Keratinocyte (primary cell): ENCODE results near the gene PCP2. TPM values are rescaled to one million over a fixed set of nuclear protein-coding genes. Genes with fewer than 3 reads are reported as not detected.

Experiments
- DNase-seq: peaks from one replicate; pipeline ENCODE4 v3.0.0-alpha.2; 2011; ENCODE audit warnings: low read depth, missing footprints, low spot score
- FAIRE-seq: peaks from 2 replicates; lab custom pipeline; 2011; peaks lifted over from hg19 to GRCh38; lab: Jason Lieb, UNC
- H2AFZ ChIP-seq: 2 replicates; pipeline ENCODE4 v1.6.0; 2012; ENCODE audit warnings: low read length, control low read depth, inconsistent platforms; ENCODE audit not compliant: control insufficient read depth
- H3K27ac ChIP-seq: 2 replicates; pipeline ENCODE4 v1.5.1; 2011; ENCODE audit warnings: low read length; ENCODE audit not compliant: control insufficient read depth, insufficient read depth
- H3K27me3 ChIP-seq: 3 replicates; pipeline ENCODE4 v1.6.0; 2011; ENCODE audit warnings: low read length; ENCODE audit not compliant: control insufficient read depth, insufficient read depth; ENCODE audit errors: extremely low read depth
- H3K36me3 ChIP-seq, 2 experiments: 2 replicates in 1 of 2; 3 replicates in 1 of 2; pipeline ENCODE4 v1.5.1; 2011; ENCODE audit warnings: low read length in 2 of 2, mild to moderate bottlenecking in 1 of 2; ENCODE audit not compliant: control insufficient read depth in 2 of 2, insufficient read depth in 2 of 2; ENCODE audit errors: extremely low read depth in 1 of 2
- H3K4me1 ChIP-seq: 3 replicates; pipeline ENCODE4 v1.5.1; 2011; ENCODE audit warnings: low read length; ENCODE audit not compliant: control insufficient read depth, insufficient read depth; ENCODE audit errors: extremely low read depth
- H3K4me2 ChIP-seq: 3 replicates; pipeline ENCODE4 v1.6.0; 2011; ENCODE audit warnings: low read depth, low read length; ENCODE audit not compliant: control insufficient read depth, insufficient read depth; ENCODE audit errors: extremely low read depth
- H3K4me3 ChIP-seq, 3 experiments: fragments of 200-600 bp in 1 of 3; sonication (generic) in 1 of 3; 2 replicates in 2 of 3; 3 replicates in 1 of 3; pipeline ENCODE4 v1.5.1; 2011 to 2016; ENCODE audit warnings: low read length in 3 of 3, mild to moderate bottlenecking in 3 of 3, control low read depth in 2 of 3, inconsistent platforms in 1 of 3, low read depth in 1 of 3, mixed read lengths in 1 of 3, mixed run types in 1 of 3, moderate library complexity in 1 of 3; ENCODE audit not compliant: control insufficient read depth in 2 of 3, insufficient read depth in 2 of 3; ENCODE audit errors: extremely low read depth in 1 of 3
- H3K79me2 ChIP-seq: 2 replicates; pipeline ENCODE4 v1.6.0; 2012; ENCODE audit warnings: low read length; ENCODE audit not compliant: control insufficient read depth, insufficient read depth
- H3K9ac ChIP-seq: 3 replicates; pipeline ENCODE4 v1.6.0; 2011; ENCODE audit warnings: low read length; ENCODE audit not compliant: control insufficient read depth, insufficient read depth; ENCODE audit errors: extremely low read depth
- H3K9me1 ChIP-seq: 3 replicates; pipeline ENCODE4 v1.6.0; 2011; ENCODE audit warnings: low read length; ENCODE audit not compliant: control insufficient read depth, insufficient read depth; ENCODE audit errors: extremely low read depth
- H3K9me3 ChIP-seq: 2 replicates; pipeline ENCODE4 v1.5.1; 2012; ENCODE audit warnings: low read depth, low read length; ENCODE audit not compliant: control insufficient read depth
- H4K20me1 ChIP-seq: 3 replicates; pipeline ENCODE4 v1.6.0; 2011; ENCODE audit warnings: low read length; ENCODE audit not compliant: control insufficient read depth, insufficient read depth; ENCODE audit errors: extremely low read depth
- EZH2 ChIP-seq: IDR thresholded peaks from one replicate; pipeline ENCODE4 v1.6.1; 2012; ENCODE audit warnings: inconsistent platforms, mild to moderate bottlenecking, low read length, moderate library complexity
- dilution Hi-C: fragments of 300-500 bp; cut with MboI; formaldehyde crosslinking; loops from one replicate; pipeline ENCODE4 v1.7.0; 2020; ENCODE audit warnings: low sequenced_read_pairs; ENCODE audit not compliant: extremely low pct_ligation_motif_present
- polyA plus RNA-seq, 5 experiments: library from polyadenylated mRNA; depleted of rRNA in 3 of 5; stranded (reverse) in 3 of 5; stranded (forward) in 1 of 5; unstranded in 1 of 5; fragments of >200 nt; gene quantifications; 1 replicate in 1 of 5; 2 replicates in 3 of 5; 3 replicates in 1 of 5; pipeline versions ENCODE4 v1.2.1 to v1.2.3, GENCODE V29; 2011 to 2012; ENCODE audit warnings: missing spikeins in 2 of 5, low read depth in 1 of 5, low replicate concordance in 1 of 5
- TF ChIP-seq, protein P1 (sequence below), 3 experiments: IDR thresholded peaks in 1 of 3; conservative IDR thresholded peaks in 1 of 3; optimal IDR thresholded peaks in 1 of 3; 2 replicates in 2 of 3; 3 replicates in 1 of 3; pipeline versions ENCODE3 to v1.5.1; 2011; ENCODE audit warnings: low read length in 3 of 3, mild to moderate bottlenecking in 3 of 3, moderate library complexity in 2 of 3, control low read depth in 1 of 3, inconsistent platforms in 1 of 3; ENCODE audit not compliant: insufficient read depth in 2 of 3; ENCODE audit errors: extremely low read depth in 1 of 3

Gene PCP2
- polyA plus RNA-seq, 1 donor (not counting 4 experiments of a cell fraction or from before 2014, with no cell fraction given): not detected

DNA sequence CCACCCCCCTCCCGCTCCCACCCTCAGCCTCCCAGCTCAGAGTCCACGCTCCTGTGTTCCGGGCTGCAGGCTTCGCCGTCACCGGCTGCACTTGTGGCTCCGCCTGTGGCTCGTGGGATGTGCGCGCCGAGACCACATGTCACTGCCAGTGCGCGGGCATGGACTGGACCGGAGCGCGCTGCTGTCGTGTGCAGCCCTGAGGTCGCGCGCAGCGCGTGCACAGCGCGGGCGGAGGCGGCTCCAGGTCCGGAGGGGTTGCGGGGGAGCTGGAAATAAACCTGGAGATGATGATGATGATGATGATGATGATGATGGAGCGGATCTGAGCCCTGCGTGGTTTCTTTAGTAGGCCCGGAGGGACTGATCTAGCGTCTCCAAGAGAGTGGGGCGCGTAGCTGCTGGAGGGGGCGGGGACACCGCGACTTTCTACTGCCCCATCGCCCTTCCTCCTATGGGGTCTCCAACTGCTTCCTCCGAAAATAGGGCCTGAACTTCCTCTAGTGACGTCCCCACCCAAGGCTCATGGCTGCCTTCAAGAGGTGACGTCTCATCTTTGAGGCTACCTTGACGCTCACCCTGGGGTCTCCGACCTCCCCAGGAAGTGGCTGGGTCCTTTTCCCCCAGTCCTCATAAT is 36.7 kb upstream of the PCP2 start:
- Histone ChIP-seq H3K9ac (no peak overlapping the region), H3K79me2 (no peaks in the 10 kb centered on the region), H2AFZ (no peak overlapping the region), H3K4me3 (no peak overlapping the region), H3K36me3 (no peaks in the 10 kb centered on the region), H3K27me3 (peaks cover 23% of the 10 kb centered on the region), H3K27ac (no peak overlapping the region), H3K9me3 (no peaks in the 10 kb centered on the region), H3K4me1 (no peaks in the 10 kb centered on the region), H3K9me1 (no peaks in the 10 kb centered on the region), H4K20me1 (no peaks in the 10 kb centered on the region), H3K4me2 (no peak overlapping the region)
- no peak for TF ChIP-seq EZH2
- TF ChIP-seq, protein P1, sequence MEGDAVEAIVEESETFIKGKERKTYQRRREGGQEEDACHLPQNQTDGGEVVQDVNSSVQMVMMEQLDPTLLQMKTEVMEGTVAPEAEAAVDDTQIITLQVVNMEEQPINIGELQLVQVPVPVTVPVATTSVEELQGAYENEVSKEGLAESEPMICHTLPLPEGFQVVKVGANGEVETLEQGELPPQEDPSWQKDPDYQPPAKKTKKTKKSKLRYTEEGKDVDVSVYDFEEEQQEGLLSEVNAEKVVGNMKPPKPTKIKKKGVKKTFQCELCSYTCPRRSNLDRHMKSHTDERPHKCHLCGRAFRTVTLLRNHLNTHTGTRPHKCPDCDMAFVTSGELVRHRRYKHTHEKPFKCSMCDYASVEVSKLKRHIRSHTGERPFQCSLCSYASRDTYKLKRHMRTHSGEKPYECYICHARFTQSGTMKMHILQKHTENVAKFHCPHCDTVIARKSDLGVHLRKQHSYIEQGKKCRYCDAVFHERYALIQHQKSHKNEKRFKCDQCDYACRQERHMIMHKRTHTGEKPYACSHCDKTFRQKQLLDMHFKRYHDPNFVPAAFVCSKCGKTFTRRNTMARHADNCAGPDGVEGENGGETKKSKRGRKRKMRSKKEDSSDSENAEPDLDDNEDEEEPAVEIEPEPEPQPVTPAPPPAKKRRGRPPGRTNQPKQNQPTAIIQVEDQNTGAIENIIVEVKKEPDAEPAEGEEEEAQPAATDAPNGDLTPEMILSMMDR (optimal IDR thresholded peaks at IDR 0.05 in 1 of 3, IDR thresholded peaks at IDR 0.05 in 1 of 3, conservative IDR thresholded peaks at IDR 0.05 in 1 of 3; ENCODE audit: extremely low read depth in 1 of 3, insufficient read depth in 2 of 3, low read length in 3 of 3): no peak
- DNase-seq (no peak), FAIRE-seq (no peak)
- dilution Hi-C loops: no loop called here

- DNase-seq (no peak), FAIRE-seq (no peak)
- dilution Hi-C loops: no loop called here
- Histone ChIP-seq H3K27me3 (peaks cover 23% of the 10 kb centered on the region), H3K9me3 (no peaks in the 10 kb centered on the region), H3K27ac (no peak overlapping the region), H3K9me1 (no peaks in the 10 kb centered on the region), H3K9ac (no peak overlapping the region), H3K4me3 (no peak overlapping the region), H3K4me1 (no peaks in the 10 kb centered on the region), H3K36me3 (no peaks in the 10 kb centered on the region), H3K79me2 (no peaks in the 10 kb centered on the region), H4K20me1 (no peaks in the 10 kb centered on the region), H2AFZ (no peak overlapping the region), H3K4me2 (no peak overlapping the region)
- TF ChIP-seq, protein P1 (optimal IDR thresholded peaks at IDR 0.05 in 1 of 3, IDR thresholded peaks at IDR 0.05 in 1 of 3, conservative IDR thresholded peaks at IDR 0.05 in 1 of 3; ENCODE audit: extremely low read depth in 1 of 3, insufficient read depth in 2 of 3, low read length in 3 of 3): no peak
- TF ChIP-seq EZH2: no peak
Observed at GRCh38 chr19:7669641-7670040, 36.1 kb upstream of the PCP2 start.
